ENCODE measurements around the gene FTO.

GRCh38 chr16:53936052-53936451 lies 232.1 kb downstream of the FTO start:
- TF ChIP-seq CTCF (conservative IDR thresholded peaks at IDR 0.05) = no peak
- TF ChIP-seq ZFX (IDR thresholded peaks at IDR 0.05) = no peak
